ENCODE data around the gene EPC2.
"Not testable (repeated sequence)": the region's sequence is repeated elsewhere in the genome, so short reads cannot be mapped to it uniquely, and the experiment has no call there.

The EPC2 gene

GRCh38 chr2:148664229-148664628 lies 19.7 kb downstream of the EPC2 start:
- no peak for DNase-seq (ENCODE audit: low read depth in 1 of 2, low spot score in 1 of 2)
- in situ Hi-C loops (cut with HindIII; ENCODE audit: low pct_unique_long_range_greater_than_20kb, low sequenced_read_pairs) = no loop called here
- TF ChIP-seq JUND (IDR thresholded peaks at IDR 0.05; ENCODE audit: low read depth) = no peak

- in situ Hi-C loops (cut with HindIII; ENCODE audit: low pct_unique_long_range_greater_than_20kb, low sequenced_read_pairs) = no loop called here
- no peak for DNase-seq (ENCODE audit: low read depth in 1 of 2, low spot score in 1 of 2)
- no peak for TF ChIP-seq JUND (IDR thresholded peaks at IDR 0.05; ENCODE audit: low read depth)
Measured at GRCh38 chr2:148666555-148666954, 22.0 kb downstream of the EPC2 start.

GRCh38 chr2:148667113-148667836 lies 22.7 kb downstream of the EPC2 start:
- no peak for DNase-seq (ENCODE audit: low read depth in 1 of 2, low spot score in 1 of 2)
- no peak for TF ChIP-seq JUND (IDR thresholded peaks at IDR 0.05; ENCODE audit: low read depth)
- in situ Hi-C loops (cut with HindIII; ENCODE audit: low pct_unique_long_range_greater_than_20kb, low sequenced_read_pairs) = no loop called here

GRCh38 chr2:148670773-148671172 lies 26.2 kb downstream of the EPC2 start:
- in situ Hi-C loops (cut with HindIII; ENCODE audit: low pct_unique_long_range_greater_than_20kb, low sequenced_read_pairs) = no loop called here
- no peak for TF ChIP-seq JUND (IDR thresholded peaks at IDR 0.05; ENCODE audit: low read depth)
- DNase-seq (ENCODE audit: low read depth in 1 of 2, low spot score in 1 of 2) = no peak

GRCh38 chr2:148674063-148675020 lies 29.8 kb downstream of the EPC2 start:
- in situ Hi-C loops (cut with HindIII; ENCODE audit: low pct_unique_long_range_greater_than_20kb, low sequenced_read_pairs) = no loop called here
- DNase-seq (ENCODE audit: low read depth in 1 of 2, low spot score in 1 of 2) = peak; percentile 15 to 58

GRCh38 chr2:148675708-148676107 lies 31.2 kb downstream of the EPC2 start:
- TF ChIP-seq JUND (IDR thresholded peaks at IDR 0.05; ENCODE audit: low read depth) = no peak

More at GRCh38 chr2:148674063-148675020, 29.8 kb downstream of the EPC2 start:
- no peak for TF ChIP-seq JUND (IDR thresholded peaks at IDR 0.05; ENCODE audit: low read depth)

GRCh38 chr2:148678302-148679179 lies 34.0 kb downstream of the EPC2 start:
- in situ Hi-C loops (cut with HindIII; ENCODE audit: low pct_unique_long_range_greater_than_20kb, low sequenced_read_pairs); DNase-seq (ENCODE audit: low read depth in 1 of 2, low spot score in 1 of 2): not testable (repeated sequence)

More at GRCh38 chr2:148675708-148676107, 31.2 kb downstream of the EPC2 start:
- DNase-seq (ENCODE audit: low read depth in 1 of 2, low spot score in 1 of 2) = no peak
- in situ Hi-C loops (cut with HindIII; ENCODE audit: low pct_unique_long_range_greater_than_20kb, low sequenced_read_pairs) = no loop called here

GRCh38 chr2:148680462-148680861 lies 35.9 kb downstream of the EPC2 start:
- no peak for DNase-seq (ENCODE audit: low read depth in 1 of 2, low spot score in 1 of 2)
- no peak for TF ChIP-seq JUND (IDR thresholded peaks at IDR 0.05; ENCODE audit: low read depth)
- in situ Hi-C loops (cut with HindIII; ENCODE audit: low pct_unique_long_range_greater_than_20kb, low sequenced_read_pairs) = no loop called here

GRCh38 chr2:148681443-148681842 lies 36.9 kb downstream of the EPC2 start:
- in situ Hi-C loops (cut with HindIII; ENCODE audit: low pct_unique_long_range_greater_than_20kb, low sequenced_read_pairs) = no loop called here
- no peak for TF ChIP-seq JUND (IDR thresholded peaks at IDR 0.05; ENCODE audit: low read depth)
- DNase-seq (ENCODE audit: low read depth in 1 of 2, low spot score in 1 of 2) = no peak

- DNase-seq (ENCODE audit: low read depth in 1 of 2, low spot score in 1 of 2); in situ Hi-C loops (cut with HindIII; ENCODE audit: low pct_unique_long_range_greater_than_20kb, low sequenced_read_pairs): not testable (repeated sequence)
Measured at GRCh38 chr2:148681862-148682261, 37.3 kb downstream of the EPC2 start.

GRCh38 chr2:148684507-148684906 lies 40.0 kb downstream of the EPC2 start:
- in situ Hi-C loops (cut with HindIII; ENCODE audit: low pct_unique_long_range_greater_than_20kb, low sequenced_read_pairs) = no loop called here
- TF ChIP-seq JUND (IDR thresholded peaks at IDR 0.05; ENCODE audit: low read depth) = no peak
- no peak for DNase-seq (ENCODE audit: low read depth in 1 of 2, low spot score in 1 of 2)

GRCh38 chr2:148687543-148687942 lies 43.0 kb downstream of the EPC2 start:
- in situ Hi-C loops (cut with HindIII; ENCODE audit: low pct_unique_long_range_greater_than_20kb, low sequenced_read_pairs) = no loop called here
- TF ChIP-seq JUND (IDR thresholded peaks at IDR 0.05; ENCODE audit: low read depth) = no peak

GRCh38 chr2:148688011-148688410 lies 43.5 kb downstream of the EPC2 start:
- in situ Hi-C loops (cut with HindIII; ENCODE audit: low pct_unique_long_range_greater_than_20kb, low sequenced_read_pairs); DNase-seq (ENCODE audit: low read depth in 1 of 2, low spot score in 1 of 2): not testable (repeated sequence)

More at GRCh38 chr2:148687543-148687942, 43.0 kb downstream of the EPC2 start:
- no peak for DNase-seq (ENCODE audit: low read depth in 1 of 2, low spot score in 1 of 2)

All from T47D (cell line).